Measurements from ENCODE around the gene FMNL2. TPM values are rescaled to one million over a fixed set of nuclear protein-coding genes. Genes with fewer than 3 reads are reported as not detected.
A peak's percentile ranks its signal among the peaks of the same experiment; 100 is the strongest.

FMNL2 gene
- total and polyA plus RNA-seq, 2 experiments from 2014 or later, result 16.5 to 45.4 TPM

DNA sequence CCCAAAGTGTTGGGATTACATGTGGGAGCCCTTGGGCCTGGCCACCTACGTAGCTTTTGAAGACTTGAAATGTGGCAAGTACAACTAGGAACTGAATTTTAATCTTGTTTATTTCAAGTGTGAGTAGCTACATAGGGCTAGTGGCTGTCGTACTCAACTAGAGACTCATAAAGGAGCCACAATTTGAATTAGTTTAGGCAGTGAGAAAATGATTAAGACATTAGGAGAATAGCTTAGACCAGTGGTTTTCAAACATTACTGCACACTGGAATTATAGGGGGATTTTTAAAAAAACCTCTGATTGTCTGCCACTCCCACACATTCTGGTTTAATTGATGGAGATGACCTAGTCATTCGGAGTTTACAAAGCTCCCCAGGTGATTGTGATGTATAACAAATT is 127.1 kb downstream of the FMNL2 start:
- Histone ChIP-seq H3K79me2 (replicated peaks; ENCODE audit: insufficient read depth) (peaks cover 93% of the 10 kb centered on the region), H3F3A (replicated peaks; ENCODE audit: low read depth) (no peaks in the 10 kb centered on the region), H3K4me3 (no peak overlapping the region), H4K20me1 (replicated peaks; ENCODE audit: insufficient read depth) (peaks cover 11% of the 10 kb centered on the region; the same call in 1 of the 2 replicates), H3K27me3 (ENCODE audit: insufficient read depth) (no peaks in the 10 kb centered on the region), H3K4me2 (0 out of 2 replicates have a peak overlapping the region, but pooled peaks have one; percentile 22), H2AFZ (no peak overlapping the region), H3K27ac (ENCODE audit: low read depth) (no peak overlapping the region), H3K9me2 (ENCODE audit: insufficient read depth) (0 out of 2 replicates have a peak, but pooled peaks cover 4% of the 10 kb centered on the region), H3K4me1 (ENCODE audit: insufficient read depth) (peaks cover 34% of the 10 kb centered on the region), H3K36me3 (ENCODE audit: insufficient read depth) (no peaks in the 10 kb centered on the region)
- Mint-ChIP-seq H3K4me1 (peaks cover 51% of the 10 kb centered on the region), H3K9me3 (no peaks in the 10 kb centered on the region), H3K27me3 (ENCODE audit: insufficient read depth, low read depth, poor library complexity) (peaks cover 3% of the 10 kb centered on the region), H3K36me3 (ENCODE audit: low read depth) (no peaks in the 10 kb centered on the region), H3K27ac (no peak overlapping the region), H3K4me3 (no peak overlapping the region)
- DNase-seq (ENCODE audit: low spot score) (no peak), ATAC-seq (no peak)
- no peak for TF ChIP-seq ZNF462 (CRISPR knock-in tag; IDR thresholded peaks at IDR 0.05)
- TF ChIP-seq EZH2phosphoT487 (IDR thresholded peaks at IDR 0.05; ENCODE audit: unreplicated experiment), result no peak
- TF ChIP-seq NANOG (IDR thresholded peaks at IDR 0.05; ENCODE audit: borderline replicate concordance), result no peak
- no peak for TF ChIP-seq STAT1 (IDR thresholded peaks at IDR 0.05; ENCODE audit: unreplicated experiment)
- no peak for TF ChIP-seq ZNF331 (CRISPR knock-in tag; IDR thresholded peaks at IDR 0.05; ENCODE audit: low read depth)
- no peak for TF ChIP-seq POLR2AphosphoS5 (IDR thresholded peaks at IDR 0.05; ENCODE audit: low read depth)
- TF ChIP-seq JUNB (IDR thresholded peaks at IDR 0.05; ENCODE audit: unreplicated experiment), result no peak
- TF ChIP-seq EZH2 (IDR thresholded peaks at IDR 0.05; ENCODE audit: low read depth, unreplicated experiment), result no peak
- TF ChIP-seq, protein P1, sequence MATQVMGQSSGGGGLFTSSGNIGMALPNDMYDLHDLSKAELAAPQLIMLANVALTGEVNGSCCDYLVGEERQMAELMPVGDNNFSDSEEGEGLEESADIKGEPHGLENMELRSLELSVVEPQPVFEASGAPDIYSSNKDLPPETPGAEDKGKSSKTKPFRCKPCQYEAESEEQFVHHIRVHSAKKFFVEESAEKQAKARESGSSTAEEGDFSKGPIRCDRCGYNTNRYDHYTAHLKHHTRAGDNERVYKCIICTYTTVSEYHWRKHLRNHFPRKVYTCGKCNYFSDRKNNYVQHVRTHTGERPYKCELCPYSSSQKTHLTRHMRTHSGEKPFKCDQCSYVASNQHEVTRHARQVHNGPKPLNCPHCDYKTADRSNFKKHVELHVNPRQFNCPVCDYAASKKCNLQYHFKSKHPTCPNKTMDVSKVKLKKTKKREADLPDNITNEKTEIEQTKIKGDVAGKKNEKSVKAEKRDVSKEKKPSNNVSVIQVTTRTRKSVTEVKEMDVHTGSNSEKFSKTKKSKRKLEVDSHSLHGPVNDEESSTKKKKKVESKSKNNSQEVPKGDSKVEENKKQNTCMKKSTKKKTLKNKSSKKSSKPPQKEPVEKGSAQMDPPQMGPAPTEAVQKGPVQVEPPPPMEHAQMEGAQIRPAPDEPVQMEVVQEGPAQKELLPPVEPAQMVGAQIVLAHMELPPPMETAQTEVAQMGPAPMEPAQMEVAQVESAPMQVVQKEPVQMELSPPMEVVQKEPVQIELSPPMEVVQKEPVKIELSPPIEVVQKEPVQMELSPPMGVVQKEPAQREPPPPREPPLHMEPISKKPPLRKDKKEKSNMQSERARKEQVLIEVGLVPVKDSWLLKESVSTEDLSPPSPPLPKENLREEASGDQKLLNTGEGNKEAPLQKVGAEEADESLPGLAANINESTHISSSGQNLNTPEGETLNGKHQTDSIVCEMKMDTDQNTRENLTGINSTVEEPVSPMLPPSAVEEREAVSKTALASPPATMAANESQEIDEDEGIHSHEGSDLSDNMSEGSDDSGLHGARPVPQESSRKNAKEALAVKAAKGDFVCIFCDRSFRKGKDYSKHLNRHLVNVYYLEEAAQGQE (IDR thresholded peaks at IDR 0.05; ENCODE audit: unreplicated experiment), result no peak
- no peak for TF ChIP-seq ETS1 (IDR thresholded peaks at IDR 0.05)
- TF ChIP-seq, protein P2, sequence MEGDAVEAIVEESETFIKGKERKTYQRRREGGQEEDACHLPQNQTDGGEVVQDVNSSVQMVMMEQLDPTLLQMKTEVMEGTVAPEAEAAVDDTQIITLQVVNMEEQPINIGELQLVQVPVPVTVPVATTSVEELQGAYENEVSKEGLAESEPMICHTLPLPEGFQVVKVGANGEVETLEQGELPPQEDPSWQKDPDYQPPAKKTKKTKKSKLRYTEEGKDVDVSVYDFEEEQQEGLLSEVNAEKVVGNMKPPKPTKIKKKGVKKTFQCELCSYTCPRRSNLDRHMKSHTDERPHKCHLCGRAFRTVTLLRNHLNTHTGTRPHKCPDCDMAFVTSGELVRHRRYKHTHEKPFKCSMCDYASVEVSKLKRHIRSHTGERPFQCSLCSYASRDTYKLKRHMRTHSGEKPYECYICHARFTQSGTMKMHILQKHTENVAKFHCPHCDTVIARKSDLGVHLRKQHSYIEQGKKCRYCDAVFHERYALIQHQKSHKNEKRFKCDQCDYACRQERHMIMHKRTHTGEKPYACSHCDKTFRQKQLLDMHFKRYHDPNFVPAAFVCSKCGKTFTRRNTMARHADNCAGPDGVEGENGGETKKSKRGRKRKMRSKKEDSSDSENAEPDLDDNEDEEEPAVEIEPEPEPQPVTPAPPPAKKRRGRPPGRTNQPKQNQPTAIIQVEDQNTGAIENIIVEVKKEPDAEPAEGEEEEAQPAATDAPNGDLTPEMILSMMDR (conservative IDR thresholded peaks at IDR 0.05; ENCODE audit: low read depth in 2 of 2), result no peak
- no peak for TF ChIP-seq CREB1 (CRISPR knock-in tag; IDR thresholded peaks at IDR 0.05; ENCODE audit: low read depth)
- TF ChIP-seq ZNF114 (CRISPR knock-in tag; IDR thresholded peaks at IDR 0.05), result no peak
